Stimulated activated CD8-positive, alpha-beta memory T cell treated with anti-CD3 and anti-CD28 coated beads, Interleukin-4, amount 100 ng/mL, for 4 hours (primary cell): Measurements from ENCODE around the gene NOSIP.
"Not testable (repeated sequence)": the region's sequence is repeated elsewhere in the genome, so short reads cannot be mapped to it uniquely, and the experiment has no call there.

Experiments used
- DNase-seq, 2 donors: peaks; one replicate each; pipeline ENCODE4 v3.0.0-alpha.2; 2020; ENCODE audit warnings: low read depth in 2 of 2, low spot score in 1 of 2

Gene NOSIP, protein sequence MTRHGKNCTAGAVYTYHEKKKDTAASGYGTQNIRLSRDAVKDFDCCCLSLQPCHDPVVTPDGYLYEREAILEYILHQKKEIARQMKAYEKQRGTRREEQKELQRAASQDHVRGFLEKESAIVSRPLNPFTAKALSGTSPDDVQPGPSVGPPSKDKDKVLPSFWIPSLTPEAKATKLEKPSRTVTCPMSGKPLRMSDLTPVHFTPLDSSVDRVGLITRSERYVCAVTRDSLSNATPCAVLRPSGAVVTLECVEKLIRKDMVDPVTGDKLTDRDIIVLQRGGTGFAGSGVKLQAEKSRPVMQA

DNA sequence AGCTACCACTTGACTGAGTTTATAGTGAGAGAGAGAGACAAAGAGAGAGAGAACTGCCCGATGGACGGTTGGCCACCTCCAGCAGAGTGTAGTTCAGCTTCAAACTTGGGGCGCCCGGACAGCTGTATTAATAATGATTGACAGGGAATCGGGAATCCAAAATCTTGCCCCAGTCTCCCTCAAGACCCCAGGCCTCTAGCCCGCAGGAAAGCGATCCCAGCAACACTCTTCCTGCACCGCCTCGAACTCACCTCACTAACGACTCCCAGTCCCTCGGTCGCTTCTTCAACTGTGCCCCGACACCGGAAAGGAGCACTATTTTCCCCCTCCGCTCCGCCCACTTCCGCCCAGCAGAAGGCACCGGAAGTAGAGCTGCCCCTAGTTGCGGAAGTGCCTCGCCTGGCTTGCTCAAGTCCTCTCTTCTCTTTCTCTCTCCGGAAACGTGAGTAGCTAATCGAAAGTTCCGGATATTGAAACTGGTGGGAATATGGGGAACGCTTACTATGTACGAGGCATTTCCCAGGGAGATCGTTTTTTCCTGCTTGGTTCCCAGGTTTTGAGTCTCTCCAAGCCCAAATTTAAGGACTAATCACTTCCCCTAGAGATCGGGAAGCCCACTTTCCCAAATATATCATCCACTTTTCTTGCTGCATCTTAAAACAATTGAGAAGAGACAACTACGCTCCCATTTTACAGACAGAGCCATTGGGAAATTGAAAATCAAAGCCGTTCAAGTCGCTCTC, at the start of gene NOSIP:
Gene NOSIP (minus strand): TSS at position 293 of the 743 bp plus-strand sequence. CDS start 19,865 bp downstream, outside the sequence.
- DNase-seq: peak; percentile 92 to 93

DNA sequence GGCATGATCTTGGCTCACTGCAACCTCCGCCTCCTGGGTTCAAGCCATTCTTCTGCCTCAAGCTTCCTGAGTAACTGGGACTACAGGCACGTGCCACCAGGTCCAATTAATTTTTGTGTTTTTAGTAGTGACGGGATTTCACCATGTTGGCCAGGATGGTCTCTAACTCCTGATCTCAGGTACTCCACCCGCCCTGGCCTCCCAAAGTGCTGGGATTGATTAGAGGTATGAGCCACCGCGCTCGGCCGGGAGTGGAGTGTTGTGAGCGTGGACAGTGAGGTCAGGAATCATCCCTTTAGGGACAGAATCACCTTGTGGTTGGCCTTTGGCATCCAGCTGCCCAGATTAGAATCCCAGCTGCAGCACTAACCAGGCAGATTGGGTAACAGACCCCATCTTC, 49.3 kb upstream of the NOSIP start:
- no peak for DNase-seq

DNA sequence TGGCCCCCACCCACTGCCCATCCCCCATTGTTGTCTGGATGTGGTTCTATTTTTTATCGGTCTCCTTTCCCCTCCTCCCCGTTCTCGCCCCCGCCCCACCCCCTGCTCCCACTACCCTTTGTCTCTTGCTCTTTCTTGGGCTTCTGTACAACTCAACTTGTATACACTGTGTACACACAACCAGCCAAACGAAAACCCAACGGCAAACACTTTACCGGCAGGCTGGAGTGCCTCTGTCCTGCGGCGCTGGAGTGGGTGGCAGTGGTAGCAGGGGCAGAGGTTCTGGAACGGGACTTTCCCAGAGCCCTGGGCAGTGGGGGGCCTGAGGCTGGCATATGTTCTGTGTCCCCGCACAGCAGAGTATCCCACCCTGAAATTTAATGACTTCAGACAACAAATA, 45.9 kb upstream of the NOSIP start:
- DNase-seq: no peak

DNA sequence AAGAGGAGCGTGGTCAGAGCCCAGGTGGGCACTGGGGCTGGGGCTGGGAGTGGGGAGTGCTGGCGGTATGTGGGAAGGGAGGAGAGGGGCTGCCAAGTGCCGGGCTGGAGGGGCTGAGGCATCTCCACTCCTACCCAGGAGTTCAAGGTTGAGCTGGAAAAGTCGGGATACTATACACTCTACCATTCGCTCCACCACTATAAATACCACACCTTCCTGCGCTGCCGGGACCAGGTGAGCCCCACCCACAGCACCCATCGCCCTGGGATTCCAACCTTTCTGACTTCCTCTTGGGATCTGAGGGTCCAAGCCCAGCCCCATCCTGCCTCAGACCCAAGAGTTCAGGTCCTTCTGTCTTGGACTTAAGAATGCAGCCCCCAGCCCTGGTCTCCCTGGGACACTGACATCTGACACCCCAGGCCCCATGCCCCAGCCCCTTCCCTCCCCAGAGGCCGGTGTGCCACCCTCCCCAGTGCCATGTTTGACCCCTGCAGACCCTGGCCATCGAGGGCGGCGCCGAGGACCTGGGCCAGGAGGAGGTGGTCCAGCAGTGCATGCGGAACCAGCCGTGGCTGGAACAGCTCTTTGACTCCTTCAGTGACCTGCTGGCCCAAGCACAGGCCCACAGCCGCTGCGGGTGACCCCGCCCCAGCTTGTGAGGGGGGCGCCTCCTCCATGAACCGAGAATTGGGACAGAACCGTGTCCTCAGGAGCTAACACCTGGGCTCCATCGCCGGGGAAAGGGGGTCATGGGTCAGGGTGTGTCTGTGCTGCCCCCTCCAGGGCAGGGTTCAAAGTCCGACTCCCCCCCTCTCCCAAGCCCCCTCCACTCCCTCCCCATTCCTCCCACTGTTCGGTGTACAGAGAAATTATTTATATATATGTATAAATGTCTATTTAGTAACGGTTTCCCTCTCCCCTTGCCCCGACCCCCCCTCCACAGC, 44.9 kb upstream of the NOSIP start:
- DNase-seq: no peak

DNA sequence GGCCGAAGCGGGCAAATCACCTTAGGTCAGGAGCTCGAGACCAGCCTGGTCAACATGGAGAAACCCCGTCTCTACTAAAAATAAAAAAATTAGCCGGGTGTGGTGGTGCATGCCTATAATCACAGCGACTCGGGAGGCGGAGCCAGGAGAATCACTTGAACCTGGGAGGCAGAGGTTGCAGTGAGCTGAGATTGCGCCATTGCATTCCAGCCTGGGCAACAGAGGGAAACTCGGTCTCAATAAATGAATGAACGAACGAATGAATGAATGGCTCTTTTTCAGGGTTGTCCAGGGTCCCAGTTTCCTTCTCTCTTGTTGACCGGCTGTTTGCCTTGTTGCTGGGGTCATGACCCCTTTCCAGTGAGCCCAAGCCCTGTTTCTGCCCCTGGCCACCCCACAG, 37.5 kb upstream of the NOSIP start:
- not testable (repeated sequence) for DNase-seq

DNA sequence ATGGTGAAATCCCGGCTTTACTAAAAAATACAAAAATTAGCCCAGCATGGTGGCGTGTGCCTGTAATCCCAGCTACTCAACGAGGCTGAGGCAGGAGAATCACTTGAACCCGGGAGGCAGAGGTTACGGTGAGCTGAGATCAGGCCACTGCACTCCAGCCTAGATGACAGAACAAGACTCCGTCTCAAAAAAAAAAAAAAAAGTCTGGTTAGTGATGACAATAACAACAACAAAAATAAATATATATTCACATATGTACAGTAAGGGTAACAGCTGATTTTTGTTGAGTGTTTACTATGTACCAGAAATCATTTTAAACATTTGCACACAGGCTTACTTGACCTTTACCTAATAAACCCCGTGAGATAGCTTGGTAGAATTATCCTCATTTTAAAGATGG, 36.6 kb upstream of the NOSIP start:
- DNase-seq: no peak

DNA sequence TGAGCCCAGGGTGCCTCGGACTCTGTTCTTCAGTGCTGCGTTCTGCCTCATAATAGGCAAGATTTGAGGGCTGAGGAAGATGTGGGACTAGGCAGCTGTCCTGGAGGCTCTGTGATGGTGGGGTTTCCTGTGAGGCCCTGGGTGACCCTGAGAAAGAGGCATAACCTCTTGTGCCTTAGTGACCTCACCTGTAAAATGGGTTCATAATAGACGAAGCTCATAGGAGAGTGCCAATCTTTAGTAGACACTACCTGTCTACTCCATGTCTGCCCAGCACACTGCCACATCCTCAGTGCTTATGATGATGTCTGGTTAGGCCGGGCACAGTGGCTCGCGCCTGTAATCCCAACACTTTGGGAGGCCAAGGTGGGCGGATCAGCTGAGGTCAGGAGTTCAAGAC, 36.2 kb upstream of the NOSIP start:
- DNase-seq: no peak

DNA sequence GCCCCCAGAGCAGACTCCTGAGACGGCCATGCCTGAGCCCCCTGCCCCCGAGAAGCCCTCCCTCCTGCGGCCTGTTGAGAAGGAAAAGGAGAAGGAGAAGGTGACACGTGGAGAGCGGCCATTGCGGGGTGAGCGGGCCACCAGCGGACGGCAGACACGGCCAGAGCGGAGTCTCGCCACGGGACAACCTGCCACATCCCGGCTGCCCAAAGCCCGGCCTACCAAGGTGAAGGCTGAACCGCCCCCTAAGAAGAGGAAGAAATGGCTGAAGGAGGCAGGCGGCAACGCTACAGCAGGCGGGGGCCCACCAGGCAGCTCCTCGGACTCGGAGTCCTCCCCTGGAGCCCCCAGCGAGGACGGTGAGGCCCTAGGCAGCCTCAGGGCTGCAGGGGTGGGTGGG, 35.5 kb upstream of the NOSIP start:
- no peak for DNase-seq

DNA sequence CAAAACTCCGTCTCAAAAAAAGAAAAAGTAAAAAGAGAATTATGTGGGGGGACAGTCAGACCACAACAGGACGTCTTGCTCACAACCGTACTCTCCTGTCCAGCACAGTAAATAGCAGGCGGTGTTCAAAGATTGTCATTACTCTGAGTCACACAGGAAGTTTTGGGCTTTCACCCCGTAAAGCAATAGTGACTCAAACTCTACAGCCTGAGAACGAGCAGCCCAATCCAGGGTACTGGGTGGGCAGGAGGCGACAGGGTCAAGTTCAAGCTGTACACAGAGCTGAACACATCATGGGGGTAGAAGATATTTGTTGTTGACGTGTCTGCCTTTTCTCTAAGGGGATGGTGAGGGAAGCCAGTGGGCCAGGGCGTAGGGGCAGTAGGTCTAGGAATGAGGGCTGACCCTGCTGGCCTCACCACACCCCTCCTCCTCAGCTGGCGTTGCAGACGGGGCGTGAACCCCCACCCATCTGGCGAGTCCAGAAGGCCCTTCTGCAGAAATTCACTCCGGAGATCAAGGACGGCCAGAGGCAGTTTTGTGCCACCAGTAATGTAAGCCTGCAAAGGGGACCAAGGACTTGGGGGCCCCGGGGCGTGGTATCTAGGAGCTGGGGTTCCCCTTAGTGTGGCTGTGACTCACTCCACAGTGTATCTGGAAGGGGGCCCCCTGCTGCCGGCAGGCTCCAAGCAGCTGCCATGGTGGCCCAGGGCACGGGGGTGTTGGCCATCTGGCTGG, 33.9 kb upstream of the NOSIP start:
- no peak for DNase-seq

DNA sequence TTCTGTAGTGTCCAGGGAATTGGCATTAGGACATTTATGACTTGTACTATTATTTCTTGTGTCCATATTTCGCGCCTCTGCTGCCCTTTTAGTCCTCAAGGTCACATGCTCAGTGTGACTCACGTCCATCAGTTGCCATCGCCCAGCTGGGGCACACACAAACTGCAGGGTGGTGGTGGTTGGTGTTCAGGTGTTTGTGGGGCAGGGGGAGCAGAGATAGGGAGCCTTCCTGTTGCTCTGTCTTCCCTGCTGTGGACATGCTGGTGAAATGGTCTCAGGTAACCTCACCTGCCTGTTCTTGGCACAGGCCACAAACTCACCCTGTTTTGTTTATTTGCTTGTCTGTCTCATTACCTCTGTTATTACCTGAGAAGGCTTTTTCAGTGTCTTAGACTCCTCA, 33.0 kb upstream of the NOSIP start:
- DNase-seq: no peak

DNA sequence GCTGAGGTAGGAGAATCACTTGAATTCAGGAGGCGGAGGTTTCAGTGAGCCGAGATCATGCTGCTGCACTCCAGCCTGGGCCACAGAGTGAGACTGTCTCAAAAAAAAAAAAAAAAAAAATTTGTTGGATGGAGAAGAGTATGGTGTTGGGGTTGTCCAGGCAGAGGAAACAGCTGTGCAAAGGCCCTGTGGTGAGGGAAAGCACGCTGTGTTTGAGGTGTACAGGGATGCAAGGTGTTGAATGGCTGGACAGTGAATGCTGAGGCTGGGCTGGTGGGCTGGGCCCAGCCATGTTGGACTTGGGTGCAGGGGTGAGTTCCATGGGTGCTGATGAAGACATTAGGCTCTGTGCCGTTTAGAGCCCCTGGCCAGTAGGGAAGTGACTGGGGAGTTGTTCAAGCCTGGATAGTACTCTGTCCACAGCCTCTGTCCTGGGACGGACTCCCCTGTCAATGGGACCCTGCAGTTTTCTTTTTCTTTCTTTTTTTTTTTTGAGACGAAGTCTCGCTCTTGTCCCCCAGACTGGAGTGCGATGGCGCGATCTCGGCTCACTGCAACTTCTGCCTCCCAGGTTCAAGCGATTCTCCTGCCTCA, 29.2 kb upstream of the NOSIP start:
- no peak for DNase-seq

DNA sequence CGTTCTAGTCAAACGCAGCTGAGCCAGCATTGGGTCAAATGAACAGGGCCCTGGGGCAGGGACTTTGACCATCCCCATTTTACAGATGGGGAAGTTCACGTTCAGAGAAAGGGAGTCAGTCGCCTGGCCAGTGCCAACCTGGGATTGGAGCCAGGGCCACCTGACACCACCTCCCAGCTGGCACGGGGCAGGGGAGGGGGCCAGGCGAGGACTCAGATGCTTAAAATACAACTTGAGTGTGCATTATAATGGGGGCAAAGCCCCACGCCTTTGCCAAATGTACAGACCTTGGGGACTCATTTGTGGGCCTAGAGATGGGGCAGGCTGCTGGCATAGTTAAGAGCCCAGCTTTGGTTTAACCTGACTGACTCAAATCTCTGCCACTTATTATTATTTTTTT, 25.2 kb upstream of the NOSIP start:
- DNase-seq: no peak

DNA sequence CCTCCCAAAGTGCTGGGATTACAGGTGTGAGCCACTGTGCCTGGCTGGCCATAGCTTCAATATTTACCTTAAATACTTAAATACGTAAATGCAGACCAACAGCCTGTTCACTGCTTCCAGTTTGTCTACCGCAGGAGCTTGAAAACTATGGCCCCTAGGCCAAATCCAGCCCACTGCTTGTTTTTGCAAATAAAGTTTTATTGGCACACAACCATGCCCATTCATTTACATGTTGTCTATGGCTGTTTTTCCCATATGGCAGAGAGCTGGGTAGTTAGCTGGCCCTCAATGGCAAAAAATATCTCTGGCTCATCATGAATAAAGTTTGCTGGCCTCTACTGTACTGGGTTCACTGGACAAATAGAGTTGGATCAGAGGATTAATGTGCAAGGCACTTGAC, 22.4 kb upstream of the NOSIP start:
- DNase-seq: no peak

DNA sequence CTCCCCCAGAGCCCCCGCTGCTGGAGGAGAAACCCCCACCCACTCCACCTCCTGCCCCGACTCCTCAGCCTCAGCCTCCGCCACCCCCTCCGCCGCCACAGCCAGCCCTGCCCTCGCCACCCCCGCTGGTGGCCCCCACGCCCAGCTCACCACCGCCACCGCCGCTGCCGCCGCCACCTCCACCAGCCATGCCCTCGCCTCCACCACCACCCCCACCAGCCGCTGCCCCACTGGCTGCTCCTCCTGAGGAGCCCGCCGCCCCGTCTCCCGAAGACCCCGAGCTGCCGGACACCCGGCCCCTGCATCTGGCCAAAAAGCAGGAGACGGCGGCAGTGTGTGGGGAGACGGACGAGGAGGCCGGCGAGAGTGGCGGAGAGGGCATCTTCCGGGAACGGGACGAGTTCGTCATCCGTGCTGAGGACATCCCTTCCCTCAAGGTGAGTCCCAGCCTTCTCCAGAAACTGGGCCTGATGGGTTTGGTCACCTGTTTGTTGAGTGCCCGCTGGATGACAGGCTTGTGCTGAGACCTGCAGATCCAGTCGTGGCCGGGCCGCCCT, 21.2 kb upstream of the NOSIP start:
- DNase-seq: no peak

DNA sequence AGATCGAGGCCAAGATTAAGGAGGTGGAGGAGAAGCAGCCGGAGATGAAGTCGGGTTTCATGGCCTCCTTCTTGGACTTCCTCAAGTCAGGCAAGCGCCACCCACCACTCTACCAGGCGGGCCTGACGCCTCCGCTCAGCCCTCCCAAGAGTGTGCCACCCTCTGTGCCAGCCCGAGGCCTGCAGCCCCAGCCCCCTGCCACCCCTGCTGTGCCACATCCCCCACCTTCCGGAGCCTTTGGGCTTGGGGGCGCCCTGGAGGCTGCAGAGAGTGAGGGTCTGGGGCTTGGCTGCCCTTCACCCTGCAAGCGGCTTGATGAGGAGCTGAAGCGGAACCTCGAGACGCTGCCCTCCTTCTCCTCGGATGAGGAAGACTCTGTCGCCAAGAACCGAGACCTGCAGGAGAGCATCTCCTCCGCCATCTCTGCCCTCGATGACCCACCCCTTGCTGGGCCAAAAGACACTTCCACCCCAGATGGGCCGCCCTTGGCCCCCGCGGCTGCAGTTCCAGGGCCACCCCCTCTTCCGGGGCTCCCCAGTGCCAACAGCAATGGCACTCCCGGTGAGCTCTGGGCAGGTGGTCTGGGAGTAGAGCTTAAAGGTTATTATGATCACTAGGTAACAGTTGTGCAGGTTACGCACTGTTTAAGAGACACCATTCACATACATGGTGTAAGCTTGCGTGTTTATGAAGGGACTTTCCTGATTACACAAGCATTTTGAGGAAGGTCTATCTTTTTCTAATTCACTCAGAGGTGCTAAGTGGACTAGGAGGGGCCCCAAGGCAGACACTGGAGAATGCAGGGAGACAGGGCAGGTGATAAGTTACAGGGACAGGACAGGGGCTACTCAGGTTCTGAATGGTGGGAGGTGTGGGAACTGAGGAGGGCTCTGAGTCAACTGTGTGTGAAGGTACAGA, 19.3 kb upstream of the NOSIP start:
- no peak for DNase-seq

DNA sequence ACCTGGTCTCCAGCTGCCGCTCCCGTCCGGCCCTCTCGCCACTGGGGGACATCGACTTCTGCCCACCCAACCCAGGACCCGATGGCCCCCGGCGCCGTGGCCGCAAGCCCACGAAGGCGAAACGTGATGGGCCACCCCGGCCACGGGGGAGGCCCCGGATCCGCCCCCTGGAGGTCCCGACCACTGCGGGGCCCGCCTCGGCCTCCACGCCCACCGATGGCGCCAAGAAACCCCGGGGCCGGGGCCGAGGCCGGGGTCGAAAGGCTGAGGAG, 17.3 kb upstream of the NOSIP start:
- DNase-seq: no peak

DNA sequence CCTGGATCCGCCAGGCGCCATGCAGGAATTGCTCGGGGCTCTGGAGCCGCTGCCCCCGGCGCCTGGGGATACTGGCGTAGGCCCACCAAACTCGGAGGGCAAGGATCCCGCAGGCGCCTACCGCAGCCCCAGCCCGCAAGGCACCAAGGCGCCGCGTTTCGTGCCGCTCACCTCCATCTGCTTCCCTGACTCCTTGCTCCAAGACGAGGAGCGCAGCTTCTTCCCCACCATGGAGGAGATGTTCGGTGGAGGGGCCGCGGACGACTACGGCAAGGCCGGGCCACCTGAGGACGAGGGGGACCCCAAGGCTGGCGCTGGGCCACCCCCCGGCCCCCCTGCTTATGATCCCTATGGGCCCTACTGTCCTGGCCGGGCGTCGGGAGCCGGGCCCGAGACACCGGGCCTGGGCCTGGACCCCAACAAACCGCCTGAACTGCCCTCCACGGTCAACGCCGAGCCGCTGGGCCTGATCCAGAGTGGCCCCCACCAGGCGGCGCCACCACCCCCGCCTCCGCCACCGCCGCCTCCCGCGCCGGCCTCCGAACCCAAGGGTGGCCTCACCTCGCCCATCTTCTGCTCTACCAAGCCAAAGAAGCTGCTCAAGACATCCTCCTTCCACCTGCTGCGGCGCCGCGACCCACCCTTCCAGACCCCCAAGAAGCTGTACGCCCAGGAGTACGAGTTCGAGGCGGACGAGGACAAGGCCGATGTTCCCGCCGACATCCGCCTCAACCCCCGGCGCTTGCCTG, 16.8 kb upstream of the NOSIP start:
- DNase-seq: no peak

DNA sequence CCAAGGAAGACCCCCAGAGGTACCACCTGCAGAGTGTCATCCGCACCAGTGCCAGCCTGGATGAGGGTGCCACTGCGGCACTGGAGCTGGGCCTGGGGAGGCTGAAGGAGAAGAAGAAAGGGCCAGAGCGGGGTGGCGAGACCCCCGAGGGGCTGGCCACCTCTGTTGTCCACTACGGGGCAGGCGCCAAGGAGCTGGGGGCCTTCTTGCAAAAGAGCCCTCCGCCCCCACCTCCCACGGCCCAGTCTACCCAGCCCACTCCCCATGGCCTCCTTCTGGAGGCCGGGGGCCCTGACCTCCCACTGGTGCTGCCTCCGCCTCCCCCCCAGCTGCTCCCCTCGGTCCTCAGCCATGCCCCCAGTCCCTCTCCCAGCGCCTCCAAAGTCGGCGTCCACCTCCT, 16.1 kb upstream of the NOSIP start:
- no peak for DNase-seq
